Stimulated activated CD4-positive, alpha-beta T cell treated with anti-CD3 and anti-CD28 coated beads, Interleukin-1b, Interleukin-23, amount 100 ng/mL, for 4 hours (primary cell): Measurements from ENCODE around the gene NFATC1.
"Not testable (repeated sequence)": the region's sequence is repeated elsewhere in the genome, so short reads cannot be mapped to it uniquely, and the experiment has no call there.

Experiments used
- DNase-seq, 2 donors: peaks; one replicate each; pipeline ENCODE4 v3.0.0-alpha.2; 2020; ENCODE audit warnings: low read depth in 2 of 2

Gene NFATC1

DNA sequence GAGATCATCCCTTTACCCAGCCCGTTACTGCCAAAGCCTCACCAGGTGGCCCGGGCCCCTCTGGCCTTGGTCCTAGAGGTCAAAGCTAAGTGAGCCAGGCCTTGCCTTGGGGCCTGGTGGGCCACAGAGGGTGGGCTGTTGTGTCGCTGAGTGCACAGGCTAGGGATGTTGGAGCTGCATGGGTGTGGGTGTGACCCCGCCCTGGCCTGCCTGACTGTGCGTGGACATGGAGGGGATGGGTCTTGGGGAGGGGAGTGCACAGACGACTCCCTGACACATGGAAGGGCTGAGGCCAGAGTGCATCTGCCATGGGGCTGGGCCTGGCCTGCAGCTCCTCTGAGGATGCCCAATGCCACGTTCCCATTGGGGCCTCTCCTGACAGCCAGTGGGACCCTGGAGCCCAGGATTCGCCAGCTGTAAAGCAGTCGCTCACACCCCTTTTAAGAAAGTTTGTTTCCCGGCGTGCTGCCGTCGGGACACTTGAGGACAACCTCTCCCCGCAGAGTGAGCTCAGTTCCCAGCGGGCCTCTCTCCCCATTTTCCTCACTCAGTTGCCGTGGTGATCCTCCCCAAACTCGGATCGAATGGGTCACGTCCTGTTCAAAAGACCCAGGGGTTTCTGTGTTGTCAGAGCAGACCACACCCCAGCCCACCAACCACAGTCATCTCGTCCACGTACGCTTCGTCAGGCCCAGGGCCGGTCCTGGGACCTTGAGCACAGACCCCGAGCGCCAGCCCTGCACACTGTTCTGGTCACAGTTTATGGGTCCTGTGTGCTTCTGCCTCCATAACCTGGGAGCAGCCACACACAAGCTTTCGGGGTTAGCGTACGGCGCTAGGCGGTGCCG lies 93.5 kb downstream of the NFATC1 start:
- DNase-seq: no peak

DNA sequence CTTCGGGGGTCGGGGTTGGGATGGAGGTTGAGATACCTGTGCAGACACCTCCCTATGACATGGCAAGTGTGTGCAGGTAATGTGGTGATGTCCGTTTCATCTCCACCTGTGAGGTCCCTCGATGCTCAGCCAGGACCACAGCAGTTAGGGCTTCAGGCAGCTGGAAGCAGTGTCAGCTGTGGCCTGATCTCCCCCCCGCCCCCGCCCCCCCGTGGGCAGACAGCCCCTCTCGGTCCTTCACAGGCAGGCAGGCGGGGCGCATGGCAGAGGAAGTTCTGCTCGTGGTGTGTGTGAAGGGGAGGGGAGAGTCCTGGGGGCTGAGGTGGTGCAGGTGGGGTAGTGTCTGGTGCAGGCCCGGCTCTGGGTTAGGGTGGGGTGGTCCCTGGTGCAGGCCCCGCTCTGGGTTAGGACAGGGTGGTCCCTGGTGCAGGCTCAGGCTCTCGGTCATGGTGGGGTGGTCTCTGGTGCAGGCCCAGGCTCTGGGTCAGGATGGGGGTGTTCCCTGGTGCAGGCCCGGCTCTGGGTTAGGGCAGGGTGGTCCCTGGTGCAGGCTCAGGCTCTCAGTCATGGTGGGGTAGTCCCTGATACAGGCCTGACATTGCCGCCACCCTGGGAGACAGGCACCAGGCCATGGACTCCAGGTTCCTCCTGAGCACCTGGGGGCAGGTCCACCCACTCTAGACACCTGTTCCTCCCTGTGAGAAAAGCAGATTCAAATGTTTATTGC lies 94.3 kb downstream of the NFATC1 start:
- no peak for DNase-seq

DNA sequence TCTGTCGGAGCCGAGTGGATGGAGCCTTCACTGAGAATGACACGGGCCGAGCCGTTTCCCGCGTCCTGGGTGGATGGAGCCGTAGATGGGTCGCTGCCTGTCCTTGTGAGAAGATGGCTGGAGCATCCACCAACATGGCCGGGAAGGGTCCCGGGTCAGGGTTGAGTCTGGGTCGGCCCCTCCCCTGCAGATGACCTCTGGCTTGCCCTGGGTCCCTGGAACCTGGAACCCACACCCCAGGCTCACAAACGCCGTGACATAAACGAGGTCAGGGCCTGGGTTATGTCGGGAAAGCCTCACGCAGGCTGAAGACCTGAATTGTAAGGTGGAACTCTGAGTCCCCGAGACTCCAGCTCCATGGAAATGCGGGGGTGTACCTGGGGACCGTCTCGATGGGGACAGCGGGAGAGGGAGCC lies 94.9 kb downstream of the NFATC1 start:
- no peak for DNase-seq

DNA sequence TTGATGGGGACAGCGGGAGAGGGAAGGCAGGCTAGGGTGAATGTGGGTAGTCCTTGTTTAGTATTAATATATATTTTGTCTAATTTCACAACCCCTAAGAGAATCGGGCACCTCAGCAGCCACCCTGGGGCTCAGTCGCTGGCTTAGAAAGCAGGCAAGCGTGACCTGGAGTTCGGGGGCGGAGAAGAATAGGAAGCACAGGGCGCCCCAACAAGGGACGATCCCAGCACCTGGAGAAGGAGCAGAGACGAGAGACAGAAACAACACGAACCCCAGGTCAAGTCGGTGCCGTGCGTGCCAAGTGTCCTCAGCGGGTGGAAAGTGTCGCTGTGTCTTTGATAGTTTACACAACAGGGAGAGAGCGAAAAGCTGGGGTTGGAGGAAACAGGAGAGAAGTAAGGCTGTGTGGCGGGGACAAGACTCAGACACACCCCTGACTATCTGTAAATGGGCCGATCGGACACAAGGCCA lies 95.4 kb downstream of the NFATC1 start:
- DNase-seq: no peak

DNA sequence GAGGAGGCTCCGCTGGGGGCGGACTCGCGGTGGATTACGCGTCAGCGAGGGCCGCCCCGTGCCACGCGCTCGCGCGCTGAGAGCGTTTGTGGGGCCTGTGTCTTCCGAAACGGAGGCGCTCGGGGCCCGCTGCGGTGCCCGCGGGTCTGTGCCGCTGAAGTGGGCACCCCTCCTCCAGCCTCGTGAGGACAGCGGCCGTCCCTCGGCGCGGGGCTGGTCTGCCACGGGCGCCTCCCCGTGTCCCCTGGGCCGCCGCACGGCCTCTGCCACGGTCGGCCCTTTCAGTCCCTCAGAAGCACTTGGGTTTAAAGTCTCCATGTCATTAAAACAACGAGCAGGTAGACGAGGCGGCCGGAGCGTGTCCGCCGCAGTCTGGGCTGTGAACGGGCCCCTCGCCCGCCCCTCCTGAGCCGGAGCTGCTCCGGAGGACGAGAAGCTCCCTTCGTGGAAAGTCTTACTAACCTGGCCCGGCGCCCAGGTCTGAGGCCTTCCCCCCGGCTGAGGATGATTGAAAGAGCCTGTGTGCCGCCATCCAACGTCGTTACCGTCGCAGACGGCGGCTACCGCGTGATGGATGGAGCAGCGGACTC lies 97.6 kb downstream of the NFATC1 start:
- DNase-seq: no peak

DNA sequence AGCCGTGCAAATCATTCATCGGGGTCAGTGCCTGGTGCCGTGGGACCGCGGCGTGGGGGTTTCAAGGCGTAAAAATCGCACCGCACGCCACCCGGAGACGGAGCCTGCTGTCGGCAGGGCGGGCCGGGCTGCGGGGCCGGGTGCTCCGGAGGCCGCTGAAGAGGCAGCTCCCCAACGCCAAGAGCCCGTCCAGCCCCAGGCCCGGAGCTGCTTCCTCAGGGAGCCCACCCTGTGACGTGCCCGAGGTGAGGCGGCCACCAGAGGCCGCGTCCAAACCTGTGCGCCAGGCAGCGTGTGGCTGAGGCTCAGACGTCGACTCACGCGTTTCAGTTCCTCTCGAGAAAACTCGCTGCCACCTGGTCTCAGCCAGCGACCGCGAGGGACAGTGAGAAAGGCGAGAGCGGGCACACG lies 98.1 kb downstream of the NFATC1 start:
- DNase-seq: no peak

DNA sequence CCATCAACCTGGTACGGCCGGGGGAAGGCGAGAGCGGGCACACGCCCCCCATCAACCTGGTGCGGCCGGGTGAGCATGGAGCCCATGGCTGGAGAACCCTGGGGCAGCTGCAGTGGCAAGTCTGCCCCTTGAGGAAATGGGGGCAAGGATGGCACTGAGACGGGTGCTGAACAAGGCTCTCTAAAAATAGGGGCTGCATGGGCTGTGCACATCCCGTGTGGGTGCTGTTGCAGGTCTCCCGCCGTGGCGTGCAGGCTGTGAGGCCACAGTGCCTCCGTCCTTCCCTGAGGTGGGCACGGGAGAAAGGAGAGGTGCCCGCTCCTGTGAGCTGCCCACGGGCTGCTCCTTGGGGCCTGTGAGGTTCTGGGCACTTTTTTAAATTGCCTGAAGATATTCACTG lies 99.2 kb downstream of the NFATC1 start:
- DNase-seq: no peak

DNA sequence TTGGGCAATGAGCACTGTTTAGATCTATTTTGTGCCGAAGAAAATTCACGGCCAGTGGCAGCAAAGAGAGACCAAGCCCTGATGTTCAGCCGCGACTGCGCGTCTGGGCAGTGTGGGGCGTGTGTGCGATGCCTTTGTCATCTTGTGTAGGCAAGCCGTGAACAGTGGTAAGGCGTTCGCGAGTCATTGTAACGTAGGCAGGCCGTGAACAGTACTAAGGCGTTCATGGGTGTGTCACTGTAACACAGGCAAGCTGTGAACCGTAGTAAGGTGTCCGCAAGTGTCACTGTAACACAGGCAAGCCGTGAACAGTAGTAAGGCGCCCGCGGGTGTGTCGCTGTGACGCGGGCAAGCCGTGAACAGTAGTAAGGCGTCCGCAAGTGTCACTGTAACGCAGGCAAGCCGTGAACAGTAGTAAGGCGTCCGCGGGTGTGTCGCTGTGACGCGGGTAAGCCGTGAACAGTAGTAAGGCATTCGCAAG lies 99.9 kb downstream of the NFATC1 start:
- DNase-seq: no peak

DNA sequence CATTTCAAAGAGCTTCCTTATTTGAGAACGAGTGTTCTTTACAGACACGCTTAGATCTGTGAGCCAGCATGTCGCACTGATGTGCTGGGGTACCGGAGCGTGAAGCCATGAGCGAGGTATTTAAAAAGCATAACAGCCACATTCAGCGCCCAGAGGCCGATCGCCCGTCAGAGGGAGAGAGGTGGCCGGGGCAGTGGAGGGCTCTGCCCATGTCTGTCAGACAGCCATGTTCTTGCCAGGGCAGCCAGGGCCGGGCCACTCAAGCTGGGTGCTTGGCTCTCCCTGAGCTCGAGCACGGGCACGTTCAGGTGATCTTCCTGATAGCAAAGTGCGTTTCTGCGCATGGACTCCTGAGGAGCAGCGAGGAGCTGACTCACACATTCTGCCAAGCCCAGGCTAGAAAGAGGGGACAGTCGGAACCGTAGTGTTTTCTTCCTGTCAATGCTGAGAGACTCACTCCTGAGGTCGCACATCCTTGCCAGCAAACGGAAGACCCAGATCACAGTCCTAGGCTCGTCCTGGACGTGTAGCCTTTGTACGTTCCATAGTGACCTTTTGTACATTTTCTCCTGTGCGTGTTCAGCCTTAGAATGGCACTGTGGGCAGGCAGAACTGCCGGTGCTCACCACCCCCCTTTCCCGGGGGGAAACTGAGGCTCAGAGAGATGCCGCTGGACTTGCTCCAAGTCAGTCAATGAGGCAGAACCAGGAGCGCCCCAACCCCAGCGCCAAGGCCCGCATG lies 100.7 kb downstream of the NFATC1 start:
- no peak for DNase-seq

DNA sequence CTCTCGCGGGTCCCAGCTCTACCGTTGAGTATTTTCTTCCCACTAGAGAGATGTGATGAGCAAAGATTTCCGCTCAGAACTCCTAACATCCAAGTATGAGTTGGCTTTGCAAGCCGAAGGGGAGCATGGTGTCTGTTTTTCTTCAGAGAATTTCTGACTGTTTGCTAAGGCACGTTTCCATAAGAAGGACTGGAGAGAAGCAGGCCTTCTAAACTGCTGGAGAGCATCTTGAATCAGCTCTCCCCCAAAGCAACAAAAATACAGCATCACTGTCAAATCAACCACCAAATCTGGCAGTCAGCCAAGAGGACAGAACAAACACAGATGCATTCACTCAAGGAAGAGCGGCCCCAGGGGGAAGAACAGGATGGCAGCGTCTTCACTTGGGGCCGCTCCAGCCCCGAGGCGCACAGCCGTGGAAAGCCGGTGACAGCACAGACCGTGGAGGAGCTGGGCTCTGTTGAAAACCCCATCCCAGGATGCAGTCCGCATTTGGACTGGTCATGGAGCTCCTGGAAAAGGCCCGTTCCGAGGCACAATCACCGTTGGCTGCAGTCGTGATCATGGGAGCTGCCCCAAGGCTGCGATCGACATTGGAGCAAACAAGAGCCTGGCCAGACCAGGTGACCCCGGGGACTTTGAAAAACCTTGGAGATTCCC lies 101.4 kb downstream of the NFATC1 start:
- DNase-seq: no peak

DNA sequence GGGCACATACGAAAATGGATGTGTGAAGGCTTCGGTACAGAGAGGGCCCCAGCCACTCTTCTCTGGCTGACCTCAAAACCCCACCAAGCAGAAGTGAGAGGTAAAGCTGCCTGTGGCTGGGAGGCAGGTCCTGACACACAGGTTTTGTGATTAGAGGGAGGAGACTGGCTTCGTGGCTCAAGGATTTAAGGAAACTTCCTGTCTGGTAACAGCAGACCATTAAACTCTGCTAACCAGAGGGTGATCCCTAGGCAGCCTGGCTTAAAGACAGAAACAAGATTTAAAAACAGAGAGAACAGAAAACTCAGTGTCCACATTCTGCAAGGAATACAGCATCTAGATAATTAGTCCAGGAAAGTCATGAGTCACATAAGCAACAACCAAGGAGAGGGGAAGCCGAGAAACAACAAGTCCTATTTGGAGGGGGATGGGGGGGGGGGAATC lies 101.9 kb downstream of the NFATC1 start:
- DNase-seq: no peak

DNA sequence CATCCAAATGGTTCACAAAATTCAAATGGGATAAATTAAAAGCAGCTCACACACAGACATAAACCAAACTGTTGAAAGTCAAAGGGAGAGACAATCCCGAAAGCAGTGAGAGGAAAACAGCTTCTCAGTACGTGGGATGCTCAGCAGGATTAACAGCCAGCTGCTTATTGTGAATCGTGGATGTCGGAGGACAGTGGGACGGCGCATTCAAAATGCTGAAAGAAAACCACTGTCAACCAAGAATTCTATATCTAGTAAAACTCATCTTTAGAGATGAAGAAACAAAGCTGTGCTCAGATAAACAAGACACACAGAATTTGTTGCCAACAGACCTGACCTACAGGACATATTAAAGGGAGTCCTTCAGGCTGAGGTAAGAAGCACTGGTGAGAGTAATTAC lies 102.9 kb downstream of the NFATC1 start:
- DNase-seq: no peak

DNA sequence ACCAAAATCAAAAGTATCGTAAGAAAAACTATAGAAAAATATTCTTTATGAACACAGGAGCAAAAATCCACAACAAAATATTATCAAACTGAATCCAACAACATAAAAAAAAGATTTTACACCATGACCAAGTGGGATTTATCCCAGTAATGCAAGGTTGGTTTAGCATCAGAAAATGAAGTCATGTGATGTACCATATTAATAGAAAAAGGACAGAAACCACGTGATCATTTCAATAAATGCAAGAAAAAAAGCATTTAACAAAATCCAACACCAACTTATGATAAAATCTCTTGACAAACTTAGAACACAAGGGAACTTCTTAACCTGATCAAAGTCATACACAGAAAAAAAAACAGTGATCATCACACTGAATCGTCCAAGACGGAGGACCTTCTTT lies 105.3 kb downstream of the NFATC1 start:
- no peak for DNase-seq

DNA sequence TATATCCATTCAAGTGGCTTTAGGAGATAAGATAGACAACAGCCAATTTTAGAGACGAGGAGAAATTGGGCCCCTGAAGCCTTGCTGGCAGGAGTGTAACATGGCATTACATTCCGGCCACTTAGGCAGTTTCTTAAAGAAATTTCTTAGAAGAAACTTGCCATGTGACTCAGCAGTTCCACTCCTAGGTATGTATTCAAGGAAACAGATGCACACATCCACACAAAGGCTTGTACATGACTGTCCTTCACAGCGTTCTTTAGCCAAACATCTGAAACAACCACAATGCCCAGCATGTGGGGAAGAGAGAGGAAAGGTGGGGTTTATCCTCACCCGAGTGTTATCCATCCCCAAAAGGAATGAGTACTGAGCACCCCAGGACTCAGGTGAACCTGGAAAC lies 107.1 kb downstream of the NFATC1 start:
- DNase-seq: no peak

DNA sequence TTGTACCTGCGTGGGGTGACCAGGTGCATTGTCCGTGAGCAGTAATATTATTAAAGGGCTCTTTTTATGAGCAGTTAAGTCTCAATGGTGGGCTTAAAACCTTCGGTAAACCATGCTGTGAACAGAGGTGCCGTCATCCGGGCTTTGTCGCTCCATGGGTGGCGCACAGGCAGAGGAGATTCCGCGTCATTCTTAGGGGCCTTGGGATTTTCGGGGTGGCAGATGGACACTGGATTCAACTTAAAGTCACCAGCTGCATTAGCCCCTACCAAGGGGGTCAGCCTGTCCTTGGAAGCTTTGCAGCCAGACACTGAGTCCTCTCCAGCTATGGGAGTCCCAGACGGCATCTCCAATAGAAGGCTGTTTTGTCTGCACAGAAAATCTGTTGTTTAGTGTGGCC lies 107.7 kb downstream of the NFATC1 start:
- DNase-seq: no peak

DNA sequence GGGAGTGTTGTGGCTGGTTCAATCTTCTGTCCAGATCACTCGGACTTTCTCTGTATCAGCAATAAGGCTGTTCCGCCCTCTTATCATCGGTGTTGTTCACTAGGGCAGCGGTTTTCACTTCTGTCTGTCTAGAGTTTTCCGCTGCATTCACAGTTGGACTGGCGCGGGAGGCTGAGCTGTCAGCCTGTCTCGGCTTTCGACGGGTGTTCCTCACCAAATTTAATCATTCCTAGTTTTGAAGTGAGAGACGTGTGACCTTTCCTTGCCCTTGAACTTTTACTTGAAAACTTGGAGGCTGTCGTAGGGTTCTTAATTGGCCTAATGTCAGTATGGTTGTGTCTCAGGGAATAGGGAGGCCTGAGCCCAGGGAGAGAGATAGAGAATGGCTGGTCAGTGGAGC lies 108.3 kb downstream of the NFATC1 start:
- DNase-seq: no peak

DNA sequence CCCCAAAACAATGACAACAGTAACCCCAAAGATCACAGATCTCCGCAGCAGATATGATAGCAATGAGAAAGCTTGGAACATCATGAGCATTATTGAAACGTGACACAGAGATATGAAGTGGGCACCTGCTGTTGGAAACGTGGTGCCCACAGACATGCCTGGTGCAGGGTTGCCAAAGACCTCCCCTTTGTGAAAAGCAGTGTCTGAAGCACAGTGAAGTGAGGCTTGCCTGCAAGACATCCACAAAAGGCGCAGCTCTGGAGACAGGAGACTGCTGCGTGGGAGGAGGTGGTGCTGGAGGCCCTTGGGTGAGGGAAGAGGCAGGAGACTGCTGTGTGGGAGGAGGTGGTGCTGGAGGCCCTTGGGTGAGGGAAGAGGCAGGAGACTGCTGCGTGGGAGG lies 108.8 kb downstream of the NFATC1 start:
- not testable (repeated sequence) for DNase-seq

DNA sequence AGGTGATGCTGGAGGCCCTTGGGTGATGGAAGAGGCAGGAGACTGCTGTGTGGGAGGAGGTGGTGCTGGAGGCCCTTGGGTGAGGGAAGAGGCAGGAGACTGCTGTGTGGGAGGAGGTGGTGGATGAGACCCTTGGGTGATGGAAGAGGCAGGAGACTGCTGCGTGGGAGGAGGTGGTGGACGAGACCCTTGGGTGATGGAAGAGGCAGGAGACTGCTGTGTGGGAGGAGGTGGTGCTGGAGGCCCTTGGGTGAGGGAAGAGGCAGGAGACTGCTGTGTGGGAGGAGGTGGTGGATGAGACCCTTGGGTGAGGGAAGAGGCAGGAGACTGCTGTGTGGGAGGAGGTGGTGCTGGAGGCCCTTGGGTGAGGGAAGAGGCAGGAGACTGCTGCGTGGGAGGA lies 109.7 kb downstream of the NFATC1 start:
- not testable (repeated sequence) for DNase-seq

DNA sequence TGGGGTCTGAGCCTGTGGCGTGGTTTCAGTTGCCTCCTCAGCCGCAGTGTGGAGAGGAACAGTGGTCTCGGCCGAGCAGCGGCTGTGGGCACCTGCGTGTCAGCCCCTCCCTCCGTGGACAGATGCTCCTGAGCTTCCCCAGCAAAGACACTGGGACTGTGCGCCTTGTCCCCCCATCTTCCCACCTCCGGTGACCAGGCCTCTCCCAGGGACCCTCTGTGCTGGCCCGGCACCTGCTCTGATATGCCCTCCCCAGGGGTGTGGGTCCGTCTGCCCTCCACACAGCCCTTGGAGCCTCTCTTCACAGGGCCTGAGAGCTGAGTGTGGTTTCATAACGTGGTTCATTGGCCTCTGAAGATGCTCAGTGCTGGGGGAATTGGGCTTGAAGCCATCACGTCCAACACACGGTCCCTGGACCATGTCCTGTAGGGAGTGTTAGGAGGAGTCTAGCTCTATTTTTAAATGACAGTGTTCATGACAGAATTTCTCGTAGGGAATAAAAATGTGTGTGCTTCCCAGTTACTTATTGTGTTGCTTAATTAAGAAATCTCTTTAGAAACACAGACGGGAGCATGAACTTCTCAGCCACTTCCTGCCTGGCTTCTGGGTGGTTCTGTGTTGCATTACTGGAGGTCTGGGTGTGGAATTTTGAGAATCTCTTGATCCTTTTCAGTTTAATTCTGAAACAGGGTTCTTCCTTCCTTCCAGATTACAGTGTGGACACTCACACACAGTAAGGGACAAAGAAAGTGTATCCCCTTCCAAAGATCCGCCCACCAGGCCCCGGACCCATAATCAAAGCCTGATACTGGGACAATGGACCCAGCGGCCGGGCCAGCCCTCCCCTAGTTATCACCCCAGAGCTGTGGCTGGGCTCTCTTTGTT lies 110.7 kb downstream of the NFATC1 start:
- no peak for DNase-seq

DNA sequence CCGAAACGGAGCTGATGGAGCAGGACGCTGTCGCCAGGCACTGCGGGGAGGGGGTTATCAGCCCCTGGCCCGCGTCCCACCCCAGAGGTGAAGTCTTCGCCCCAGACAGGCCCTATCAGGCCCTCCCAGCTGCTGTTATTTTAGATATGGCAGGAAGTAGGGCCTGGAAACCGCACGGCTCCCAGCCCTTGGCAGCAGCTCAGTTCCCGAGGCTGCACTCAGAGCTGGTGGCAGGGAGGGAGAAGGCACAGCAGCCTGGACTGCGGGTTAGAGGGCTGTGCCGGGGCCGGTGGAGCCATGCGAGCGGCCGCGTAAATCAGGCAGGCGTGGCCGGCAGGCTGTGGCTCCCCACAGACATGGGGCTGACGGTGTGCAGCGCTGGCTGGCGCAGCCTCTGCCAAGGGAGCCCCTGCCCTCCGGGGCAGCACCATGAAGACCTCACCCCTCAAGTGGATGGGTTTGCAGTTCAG lies 111.4 kb downstream of the NFATC1 start:
- DNase-seq: no peak
